Stimulated activated CD8-positive, alpha-beta memory T cell treated with anti-CD3 and anti-CD28 coated beads, Interleukin-4, amount 100 ng/mL, for 4 hours (primary cell): Measurements from ENCODE around the gene DNAH17.

Experiments
- DNase-seq, 2 donors: peaks; one replicate each; pipeline ENCODE4 v3.0.0-alpha.2; 2020; ENCODE audit warnings: low read depth in 2 of 2, low spot score in 1 of 2

DNAH17 gene

DNA sequence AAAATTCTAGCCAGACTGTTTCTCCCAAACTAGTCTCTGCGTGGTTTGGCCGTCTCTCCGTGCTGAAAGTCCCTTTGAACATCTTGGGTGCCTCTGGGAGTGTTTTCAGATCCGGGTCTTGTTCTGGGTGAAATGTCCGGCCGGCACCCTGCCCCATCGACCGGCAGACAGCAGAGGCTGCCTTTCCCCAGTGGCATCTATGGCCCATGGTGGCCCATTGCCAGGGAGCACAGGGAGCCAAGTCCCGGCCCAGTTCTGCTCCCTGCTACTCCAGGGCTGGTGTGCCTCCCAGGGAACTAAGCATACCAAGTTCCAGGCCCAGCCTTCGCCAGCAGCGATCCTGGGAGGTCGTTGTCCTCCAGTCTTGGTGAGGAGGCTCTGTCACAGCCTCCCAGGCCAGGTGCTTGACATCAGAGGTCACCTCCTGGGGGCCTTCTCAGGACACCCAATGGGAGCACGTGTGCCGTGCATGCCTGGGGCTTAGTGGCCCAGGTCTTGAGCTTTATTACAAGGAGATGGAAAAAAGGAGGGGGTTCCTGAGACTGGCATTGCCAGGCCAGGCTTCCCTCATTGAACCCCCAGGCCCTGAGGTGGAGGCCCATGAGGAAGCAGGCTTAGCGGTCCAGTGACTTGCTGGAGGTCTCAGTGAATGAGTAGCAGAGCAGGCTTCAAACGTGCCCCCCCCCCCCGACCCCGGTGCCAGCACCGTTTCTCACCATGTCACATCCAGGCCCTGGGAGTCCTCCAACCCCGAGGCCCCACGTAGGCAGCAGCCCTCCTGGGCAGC, 144.8 kb downstream of the DNAH17 start:
- DNase-seq: no peak

- no peak for DNase-seq
Measured at GRCh38 chr17:78431692-78431958, 145.6 kb downstream of the DNAH17 start.

DNA sequence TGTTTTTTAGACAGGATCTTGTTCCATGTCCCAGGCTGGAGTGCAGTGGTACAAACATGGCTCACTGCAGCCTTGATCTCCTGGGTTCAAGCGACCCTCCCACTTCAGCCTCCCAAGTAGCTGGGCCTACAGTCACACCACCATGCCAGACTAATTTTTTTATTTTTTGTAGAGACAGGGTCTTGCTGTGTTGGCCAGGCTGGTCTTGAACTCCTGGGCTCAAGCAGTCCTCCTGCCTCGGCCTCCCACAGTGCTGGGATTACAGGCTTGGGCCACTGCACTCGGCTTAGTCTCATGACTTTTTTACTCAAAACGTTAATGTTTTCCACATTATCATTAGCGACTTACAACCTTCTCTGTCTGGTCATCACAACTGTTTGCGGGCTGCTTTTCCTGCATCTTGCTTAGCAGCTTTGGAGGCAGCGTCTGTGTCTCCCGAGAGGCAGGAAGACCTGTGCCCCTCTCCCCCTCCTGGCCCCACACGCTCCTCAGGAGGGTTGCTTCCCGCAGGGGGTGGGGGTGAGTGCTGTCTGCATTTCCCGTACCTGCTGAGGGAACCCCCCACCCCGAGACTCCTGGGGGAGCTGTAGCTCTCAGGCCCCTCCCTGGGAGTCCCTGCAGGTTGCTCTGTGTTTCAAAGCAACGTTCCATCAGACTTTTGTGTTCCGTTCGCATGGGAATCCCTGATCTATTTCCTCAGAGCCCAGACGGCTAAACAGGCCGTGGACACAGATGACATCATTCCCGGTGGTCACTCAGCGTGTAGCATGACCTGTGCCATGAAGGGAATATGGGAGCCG, 146.1 kb downstream of the DNAH17 start:
- no peak for DNase-seq

DNA sequence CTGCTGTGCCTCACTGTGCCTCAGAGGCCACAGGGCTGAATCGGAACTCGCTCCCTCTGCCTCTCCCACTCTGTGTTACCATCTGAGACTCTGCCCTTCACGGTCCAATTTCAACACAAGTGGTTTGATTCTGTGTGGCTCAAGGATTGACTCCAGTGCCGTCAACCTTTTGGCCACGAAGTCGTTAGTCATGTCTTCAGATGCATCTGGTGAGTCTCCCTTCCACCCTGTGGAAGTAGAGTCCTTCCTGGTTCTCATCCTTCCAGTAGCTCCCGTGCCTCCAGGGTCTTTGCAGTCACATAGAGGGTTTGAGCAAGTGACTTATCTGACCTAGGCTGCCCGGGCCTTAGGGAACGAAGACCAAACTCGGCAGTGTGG, 147.6 kb downstream of the DNAH17 start:
- no peak for DNase-seq

GRCh38 chr17:78428836-78429617, 148.2 kb downstream of the DNAH17 start:
- DNase-seq: no peak

DNA sequence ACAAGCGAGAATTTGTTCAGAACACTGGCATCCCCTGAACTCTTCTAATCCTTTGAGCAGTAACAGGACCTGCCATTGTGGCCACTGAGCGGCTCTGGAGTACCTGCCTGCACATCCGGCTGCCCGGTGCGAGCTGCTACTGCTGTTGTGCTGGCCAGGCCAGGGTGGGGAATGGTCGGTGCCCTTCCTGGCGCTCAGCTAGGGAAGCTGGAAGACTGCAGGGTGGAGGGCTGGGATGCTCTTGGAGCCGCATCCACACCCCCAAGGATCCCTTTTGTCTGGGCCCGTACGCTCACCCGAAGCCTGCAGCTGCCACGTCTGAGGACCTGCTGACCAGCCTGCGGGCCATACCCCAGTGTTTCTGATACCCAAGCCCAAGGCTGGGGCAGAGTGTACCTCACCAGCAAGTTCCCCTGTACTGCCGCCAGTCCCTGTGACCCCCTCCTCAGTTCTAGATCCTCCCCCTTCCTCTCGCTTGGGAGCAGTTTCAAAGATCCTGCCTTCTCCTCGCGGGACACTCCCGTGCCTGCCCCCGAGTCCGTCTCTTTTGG, 149.1 kb downstream of the DNAH17 start:
- DNase-seq: no peak

- DNase-seq: no peak
Measured at GRCh38 chr17:78427140-78427539, 150.1 kb downstream of the DNAH17 start.

- DNase-seq: no peak
Measured at GRCh38 chr17:78426293-78426879, 150.8 kb downstream of the DNAH17 start.

DNA sequence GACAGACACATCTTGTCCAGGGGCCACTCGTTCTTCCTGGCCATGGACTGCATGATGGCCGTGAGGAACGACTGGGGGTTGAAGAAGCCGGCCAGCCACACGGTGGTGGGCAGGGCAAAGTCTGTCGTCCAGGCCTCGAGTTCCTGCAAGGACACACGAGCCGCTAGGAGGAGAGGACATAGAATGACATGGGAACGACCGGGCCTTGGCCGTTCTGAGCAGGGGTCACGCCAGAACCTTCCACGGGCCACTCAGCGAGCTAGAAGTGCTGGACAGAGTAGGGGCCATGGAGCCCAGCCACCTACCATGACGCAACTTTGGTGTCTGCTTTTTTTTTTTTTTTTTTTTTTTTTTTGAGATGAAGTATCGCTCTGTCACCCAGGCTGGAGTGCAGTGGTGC, 151.8 kb downstream of the DNAH17 start:
- no peak for DNase-seq

GRCh38 chr17:78423961-78424675, 153.1 kb downstream of the DNAH17 start:
- DNase-seq: no peak

GRCh38 chr17:78422872-78423588, 154.2 kb downstream of the DNAH17 start:
- DNase-seq: no peak

DNA sequence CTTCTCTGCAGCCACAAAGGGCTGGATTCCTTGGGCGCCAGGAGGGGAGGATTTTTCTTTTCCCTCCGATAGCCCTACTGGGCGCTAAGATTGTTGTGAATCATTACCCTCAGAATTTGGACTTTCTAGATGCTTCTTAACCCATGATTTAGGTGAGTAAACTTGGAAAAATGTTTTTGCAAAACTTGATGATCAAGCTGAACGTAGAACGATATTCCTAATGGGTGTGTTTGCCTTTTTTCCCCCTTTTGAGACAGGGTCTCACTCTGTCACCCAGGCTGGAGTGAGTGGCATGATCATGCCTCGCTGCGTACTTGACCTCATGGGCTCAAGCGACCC, 155.0 kb downstream of the DNAH17 start:
- no peak for DNase-seq

- peak; percentile 46 to 49 for DNase-seq
Measured at GRCh38 chr17:78421534-78422266, 155.5 kb downstream of the DNAH17 start.

DNA sequence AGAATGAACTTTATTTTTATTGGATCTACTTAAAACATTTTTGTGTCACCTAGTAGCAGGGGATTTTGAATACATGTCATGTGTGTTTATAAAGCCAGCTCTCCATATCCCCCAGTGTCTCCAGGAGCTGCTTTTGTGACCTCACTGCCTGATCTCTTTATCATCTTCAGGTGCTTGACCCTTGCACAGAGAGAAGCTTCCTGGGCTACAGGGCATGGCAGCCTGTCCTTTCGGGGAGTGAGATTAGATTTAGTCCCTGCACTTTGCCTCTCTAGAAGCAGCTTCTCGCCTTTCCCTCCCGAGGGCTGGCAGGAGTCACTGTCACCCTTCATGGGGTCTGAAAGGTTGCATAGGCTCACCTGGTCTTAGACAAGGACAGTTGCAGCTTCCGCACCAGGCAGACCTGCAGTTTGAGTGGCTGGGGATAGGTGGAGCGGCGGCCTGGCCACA, 156.1 kb downstream of the DNAH17 start:
- no peak for DNase-seq

GRCh38 chr17:78419970-78420815, 157.0 kb downstream of the DNAH17 start:
- no peak for DNase-seq

- DNase-seq: no peak
Measured at GRCh38 chr17:78418326-78419026, 158.7 kb downstream of the DNAH17 start.

GRCh38 chr17:78417531-78417909, 159.7 kb downstream of the DNAH17 start:
- no peak for DNase-seq
